ENCODE measurements around the gene ARHGAP6.
"Not testable (repeated sequence)": the region's sequence is repeated elsewhere in the genome, so short reads cannot be mapped to it uniquely, and the experiment has no call there.

ARHGAP6 gene

GRCh38 chrX:11491375-11491774, 174.3 kb downstream of the ARHGAP6 start:
- H3K4me1 Mint-ChIP-seq (ENCODE audit: low read depth); H3K4me3 Mint-ChIP-seq; H3K27ac Mint-ChIP-seq; H3K9me3 Mint-ChIP-seq; DNase-seq (ENCODE audit: low spot score); H3K27me3 Mint-ChIP-seq (ENCODE audit: low read depth); H3K36me3 Mint-ChIP-seq (ENCODE audit: low read depth): not testable (repeated sequence)

GRCh38 chrX:11484290-11484689, 181.4 kb downstream of the ARHGAP6 start:
- H3K27ac Mint-ChIP-seq, result no peak overlapping the region

GRCh38 chrX:11481035-11481434, 184.7 kb downstream of the ARHGAP6 start:
- H3K27me3 Mint-ChIP-seq (ENCODE audit: low read depth), result peaks cover 3% of the 10 kb centered on the region
- DNase-seq (ENCODE audit: low spot score), result no peak

More at GRCh38 chrX:11484290-11484689, 181.4 kb downstream of the ARHGAP6 start:
- DNase-seq (ENCODE audit: low spot score), result no peak
- Mint-ChIP-seq H3K4me3 (no peak overlapping the region), H3K9me3 (no peaks in the 10 kb centered on the region), H3K4me1 (ENCODE audit: low read depth) (no peaks in the 10 kb centered on the region), H3K27me3 (ENCODE audit: low read depth) (peaks cover 5% of the 10 kb centered on the region), H3K36me3 (ENCODE audit: low read depth) (no peaks in the 10 kb centered on the region)

GRCh38 chrX:11480626-11481025, 185.1 kb downstream of the ARHGAP6 start:
- no peak for DNase-seq (ENCODE audit: low spot score)
- Mint-ChIP-seq H3K36me3 (ENCODE audit: low read depth) (no peaks in the 10 kb centered on the region), H3K9me3 (no peaks in the 10 kb centered on the region), H3K4me1 (ENCODE audit: low read depth) (no peaks in the 10 kb centered on the region), H3K27me3 (ENCODE audit: low read depth) (peaks cover 3% of the 10 kb centered on the region), H3K27ac (no peak overlapping the region), H3K4me3 (no peak overlapping the region)

More at GRCh38 chrX:11481035-11481434, 184.7 kb downstream of the ARHGAP6 start:
- Mint-ChIP-seq H3K4me1 (ENCODE audit: low read depth) (no peaks in the 10 kb centered on the region), H3K4me3 (no peak overlapping the region), H3K36me3 (ENCODE audit: low read depth) (no peaks in the 10 kb centered on the region), H3K27ac (no peak overlapping the region), H3K9me3 (no peaks in the 10 kb centered on the region)

- Mint-ChIP-seq H3K36me3 (ENCODE audit: low read depth) (no peaks in the 10 kb centered on the region), H3K4me1 (ENCODE audit: low read depth) (no peaks in the 10 kb centered on the region), H3K27ac (no peak overlapping the region), H3K27me3 (ENCODE audit: low read depth) (no peaks in the 10 kb centered on the region), H3K9me3 (no peaks in the 10 kb centered on the region), H3K4me3 (no peak overlapping the region)
- DNase-seq (ENCODE audit: low spot score), result no peak
Measured at GRCh38 chrX:11478911-11479310, 186.8 kb downstream of the ARHGAP6 start.

- DNase-seq (ENCODE audit: low spot score), result no peak
- no peak overlapping the region for H3K27ac Mint-ChIP-seq
- no peaks in the 10 kb centered on the region for H3K4me1 Mint-ChIP-seq (ENCODE audit: low read depth)
- H3K27me3 Mint-ChIP-seq (ENCODE audit: low read depth), result no peaks in the 10 kb centered on the region
- H3K9me3 Mint-ChIP-seq, result no peaks in the 10 kb centered on the region
- H3K36me3 Mint-ChIP-seq (ENCODE audit: low read depth), result no peaks in the 10 kb centered on the region
- H3K4me3 Mint-ChIP-seq, result no peak overlapping the region
Measured at GRCh38 chrX:11478026-11478425, 187.7 kb downstream of the ARHGAP6 start.

- H3K36me3 Mint-ChIP-seq (ENCODE audit: low read depth), result no peaks in the 10 kb centered on the region
- DNase-seq (ENCODE audit: low spot score), result no peak
- no peaks in the 10 kb centered on the region for H3K27me3 Mint-ChIP-seq (ENCODE audit: low read depth)
- no peak overlapping the region for H3K27ac Mint-ChIP-seq
- no peaks in the 10 kb centered on the region for H3K4me1 Mint-ChIP-seq (ENCODE audit: low read depth)
- no peaks in the 10 kb centered on the region for H3K9me3 Mint-ChIP-seq
- H3K4me3 Mint-ChIP-seq, result no peak overlapping the region
Measured at GRCh38 chrX:11474576-11474975, 191.1 kb downstream of the ARHGAP6 start.

- no peak overlapping the region for H3K27ac Mint-ChIP-seq
- H3K36me3 Mint-ChIP-seq (ENCODE audit: low read depth), result no peaks in the 10 kb centered on the region
- H3K9me3 Mint-ChIP-seq, result no peaks in the 10 kb centered on the region
- no peaks in the 10 kb centered on the region for H3K4me1 Mint-ChIP-seq (ENCODE audit: low read depth)
- no peak overlapping the region for H3K4me3 Mint-ChIP-seq
- no peak for DNase-seq (ENCODE audit: low spot score)
- no peaks in the 10 kb centered on the region for H3K27me3 Mint-ChIP-seq (ENCODE audit: low read depth)
Measured at GRCh38 chrX:11474021-11474420, 191.7 kb downstream of the ARHGAP6 start.

GRCh38 chrX:11472879-11473278, 192.8 kb downstream of the ARHGAP6 start:
- Mint-ChIP-seq H3K36me3 (ENCODE audit: low read depth) (no peaks in the 10 kb centered on the region), H3K27ac (no peak overlapping the region), H3K4me1 (ENCODE audit: low read depth) (no peaks in the 10 kb centered on the region), H3K27me3 (ENCODE audit: low read depth) (no peaks in the 10 kb centered on the region), H3K9me3 (no peaks in the 10 kb centered on the region), H3K4me3 (no peak overlapping the region)
- no peak for DNase-seq (ENCODE audit: low spot score)

- Mint-ChIP-seq H3K4me3 (no peak overlapping the region), H3K9me3 (no peaks in the 10 kb centered on the region), H3K36me3 (ENCODE audit: low read depth) (no peaks in the 10 kb centered on the region), H3K4me1 (ENCODE audit: low read depth) (no peaks in the 10 kb centered on the region), H3K27me3 (ENCODE audit: low read depth) (no peaks in the 10 kb centered on the region), H3K27ac (no peak overlapping the region)
- no peak for DNase-seq (ENCODE audit: low spot score)
Measured at GRCh38 chrX:11472381-11472780, 193.3 kb downstream of the ARHGAP6 start.

- H3K4me3 Mint-ChIP-seq, result no peak overlapping the region
- no peaks in the 10 kb centered on the region for H3K4me1 Mint-ChIP-seq (ENCODE audit: low read depth)
- no peaks in the 10 kb centered on the region for H3K27me3 Mint-ChIP-seq (ENCODE audit: low read depth)
- DNase-seq (ENCODE audit: low spot score), result no peak
- H3K9me3 Mint-ChIP-seq, result no peaks in the 10 kb centered on the region
- no peak overlapping the region for H3K27ac Mint-ChIP-seq
- no peaks in the 10 kb centered on the region for H3K36me3 Mint-ChIP-seq (ENCODE audit: low read depth)
Measured at GRCh38 chrX:11470250-11470974, 195.3 kb downstream of the ARHGAP6 start.

- H3K36me3 Mint-ChIP-seq (ENCODE audit: low read depth), result no peaks in the 10 kb centered on the region
Measured at GRCh38 chrX:11465648-11466411, 199.9 kb downstream of the ARHGAP6 start.

GRCh38 chrX:11464836-11465463, 200.8 kb downstream of the ARHGAP6 start:
- no peaks in the 10 kb centered on the region for H3K9me3 Mint-ChIP-seq
- no peak overlapping the region for H3K27ac Mint-ChIP-seq
- no peaks in the 10 kb centered on the region for H3K36me3 Mint-ChIP-seq (ENCODE audit: low read depth)
- no peak overlapping the region for H3K4me3 Mint-ChIP-seq
- H3K27me3 Mint-ChIP-seq (ENCODE audit: low read depth), result no peaks in the 10 kb centered on the region
- H3K4me1 Mint-ChIP-seq (ENCODE audit: low read depth), result no peaks in the 10 kb centered on the region
- no peak for DNase-seq (ENCODE audit: low spot score)

More at GRCh38 chrX:11465648-11466411, 199.9 kb downstream of the ARHGAP6 start:
- no peak for DNase-seq (ENCODE audit: low spot score)
- Mint-ChIP-seq H3K27ac (no peak overlapping the region), H3K27me3 (ENCODE audit: low read depth) (no peaks in the 10 kb centered on the region), H3K9me3 (no peaks in the 10 kb centered on the region), H3K4me3 (no peak overlapping the region), H3K4me1 (ENCODE audit: low read depth) (no peaks in the 10 kb centered on the region)

GRCh38 chrX:11464380-11464779, 201.3 kb downstream of the ARHGAP6 start:
- no peaks in the 10 kb centered on the region for H3K4me1 Mint-ChIP-seq (ENCODE audit: low read depth)
- H3K27me3 Mint-ChIP-seq (ENCODE audit: low read depth), result no peaks in the 10 kb centered on the region
- H3K4me3 Mint-ChIP-seq, result no peak overlapping the region
- no peaks in the 10 kb centered on the region for H3K36me3 Mint-ChIP-seq (ENCODE audit: low read depth)
- no peak overlapping the region for H3K27ac Mint-ChIP-seq
- H3K9me3 Mint-ChIP-seq, result no peaks in the 10 kb centered on the region
- no peak for DNase-seq (ENCODE audit: low spot score)

All from T-helper 2 cell treated with Interferon-gamma antibody and Interleukin-4, amounts not matched to agents 5 μg/mL and 100 μg/mL, for 36 hours (primary cell).